AG04450 (cell line): Measurements from ENCODE around the gene ENKUR. TPM values are rescaled to one million over a fixed set of nuclear protein-coding genes. Genes with fewer than 3 reads are reported as not detected.

Experiments used
- CTCF ChIA-PET: fragments of 300-600, 350-600 bp; formaldehyde crosslinking; extraction: SDS; loops from one replicate; lab custom pipeline; 2022; ENCODE audit warnings: antibody characterized with exemption, inconsistent platforms; lab: Charles Lee
- POLR2A ChIA-PET: fragments of 350-600 bp; formaldehyde crosslinking; extraction: SDS; loops from one replicate; lab custom pipeline; 2021; ENCODE audit warnings: antibody characterized with exemption, inconsistent platforms; lab: Yijun Ruan, JAX
- DNase-seq: peaks from one replicate; pipeline ENCODE4 v3.0.0-alpha.2; 2011; ENCODE audit warnings: low read depth, low spot score
- H3K27ac ChIP-seq: one replicate; pipeline ENCODE4 v1.5.1; 2012; ENCODE audit warnings: low read depth, low read length, control low read depth
- H3K27me3 ChIP-seq: one replicate; pipeline ENCODE4 v1.6.0; 2012; ENCODE audit warnings: low read length; ENCODE audit not compliant: control insufficient read depth, insufficient read depth
- H3K4me3 ChIP-seq: 2 replicates; pipeline ENCODE4 v1.5.1; 2011; ENCODE audit warnings: mild to moderate bottlenecking, low read depth, low read length, control low read depth
- H3K9me3 ChIP-seq: 2 replicates; pipeline ENCODE4 v1.5.1; 2012; ENCODE audit warnings: low read length; ENCODE audit not compliant: control insufficient read depth, insufficient read depth
- CTCF ChIP-seq: IDR thresholded peaks from 2 replicates; pipeline ENCODE4 v1.5.1; 2011; ENCODE audit warnings: low read depth, low read length, control low read depth, inconsistent platforms
- polyA plus RNA-seq: library from polyadenylated mRNA; depleted of rRNA; stranded (reverse); fragments of >200 nt; gene quantifications from 2 replicates; pipeline ENCODE4 v1.2.3, GENCODE V29; 2011

The ENKUR gene
- polyA plus RNA-seq, 1 experiment, result 0.11 TPM

GRCh38 chr10:24984906-24985305, 31.1 kb downstream of the ENKUR start:
- no peak for DNase-seq
- H3K27me3 ChIP-seq, result no peaks in the 10 kb centered on the region
- no peak for TF ChIP-seq CTCF
- ChIA-PET POLR2A (no interaction called here), CTCF (interaction anchor here (0.6 to 1.1 kb wide), 2 partner anchors 24 to 343 kb away, joined by 3 to 5 read pairs; no protein-coding TSS in a partner anchor)
- no peaks in the 10 kb centered on the region for H3K9me3 ChIP-seq
- H3K4me3 ChIP-seq, result no peak overlapping the region
- no peak overlapping the region for H3K27ac ChIP-seq

GRCh38 chr10:24983946-24984345, 32.0 kb downstream of the ENKUR start:
- Histone ChIP-seq H3K27me3 (no peaks in the 10 kb centered on the region), H3K27ac (no peak overlapping the region), H3K9me3 (no peaks in the 10 kb centered on the region), H3K4me3 (no peak overlapping the region)
- ChIA-PET CTCF (interaction anchor here (0.7 kb wide), 1 partner anchor 88 kb away, joined by 3 read pairs; no protein-coding TSS in a partner anchor), POLR2A (no interaction called here)
- TF ChIP-seq CTCF, result no peak
- no peak for DNase-seq

GRCh38 chr10:24983130-24983529, 32.8 kb downstream of the ENKUR start:
- H3K4me3 ChIP-seq, result no peak overlapping the region
- ChIA-PET CTCF (no interaction called here), POLR2A (no interaction called here)

GRCh38 chr10:24982319-24983112, 33.4 kb downstream of the ENKUR start:
- no peaks in the 10 kb centered on the region for H3K27me3 ChIP-seq
- no peak for TF ChIP-seq CTCF
- H3K27ac ChIP-seq, result no peak overlapping the region
- POLR2A ChIA-PET, result no interaction called here
- DNase-seq, result no peak
- H3K9me3 ChIP-seq, result no peaks in the 10 kb centered on the region
- CTCF ChIA-PET, result interaction anchor here (3.1 kb wide), 1 partner anchor 99 kb away, joined by 9 read pairs; no protein-coding TSS in a partner anchor
- no peak overlapping the region for H3K4me3 ChIP-seq

More at GRCh38 chr10:24983130-24983529, 32.8 kb downstream of the ENKUR start:
- DNase-seq, result no peak
- Histone ChIP-seq H3K27me3 (no peaks in the 10 kb centered on the region), H3K9me3 (no peaks in the 10 kb centered on the region), H3K27ac (no peak overlapping the region)
- no peak for TF ChIP-seq CTCF

- no peak for TF ChIP-seq CTCF
- H3K4me3 ChIP-seq, result no peak overlapping the region
- ChIA-PET CTCF (interaction anchor here (0.7 to 3.1 kb wide), 2 partner anchors 11 to 100 kb away, joined by 3 to 9 read pairs; no protein-coding TSS in a partner anchor), POLR2A (interaction anchor here (0.6 kb wide), 1 partner anchor 10 kb away, joined by 3 read pairs; no protein-coding TSS in a partner anchor)
- H3K9me3 ChIP-seq, result no peaks in the 10 kb centered on the region
- no peak for DNase-seq
- no peak overlapping the region for H3K27ac ChIP-seq
- no peaks in the 10 kb centered on the region for H3K27me3 ChIP-seq
Measured at GRCh38 chr10:24981161-24981710, 34.7 kb downstream of the ENKUR start.
